Measurements from ENCODE around the gene DIP2B.
"Not testable (repeated sequence)": the region's sequence is repeated elsewhere in the genome, so short reads cannot be mapped to it uniquely, and the experiment has no call there.

The DIP2B gene

DNA sequence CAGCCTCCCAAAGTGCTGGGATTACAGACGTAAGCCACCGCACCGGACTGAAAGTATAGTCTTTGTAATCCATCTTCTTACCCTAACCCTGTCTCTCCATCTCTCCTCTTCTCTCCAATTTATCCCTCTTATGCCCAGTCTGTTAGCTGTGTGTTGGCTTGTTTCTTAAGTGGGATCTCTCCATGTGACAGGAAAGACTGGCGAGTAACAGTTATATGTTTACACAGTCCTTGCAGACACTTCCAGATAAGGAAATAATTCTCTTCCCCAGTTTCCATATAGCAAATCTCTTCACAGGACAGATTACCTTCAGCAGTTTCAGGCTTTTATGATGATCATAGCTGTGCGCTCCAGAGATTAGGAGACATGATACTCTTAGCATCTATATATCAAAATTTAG is 16.0 kb upstream of the DIP2B start:
- H3K27ac ChIP-seq (ENCODE audit: insufficient read depth in 1 of 2, low read depth in 1 of 2, low read length in 2 of 2, poor library complexity in 1 of 2, severe bottlenecking in 2 of 2): no peak overlapping the region
- H3K9me3 ChIP-seq (ENCODE audit: control extremely low read depth in 1 of 5, control insufficient read depth in 4 of 5, insufficient read depth in 2 of 5, low read depth in 1 of 5, low read length in 4 of 5): peaks cover 0 to 15% (median 6%) of the 10 kb centered on the region in 5 experiments
- WGBS (ENCODE audit: insufficient coverage): 60% methylated on average over 1 of the region's 5 CpGs
- H3K36me3 ChIP-seq (ENCODE audit: control insufficient read depth in 4 of 4, insufficient read depth in 4 of 4, low read length in 3 of 4): no peaks in the 10 kb centered on the region
- no peak overlapping the region for H3K4me3 ChIP-seq (ENCODE audit: control insufficient read depth in 1 of 7, extremely low read depth in 1 of 7, insufficient read depth in 4 of 7, low read depth in 2 of 7, low read length in 6 of 7)
- no peaks in the 10 kb centered on the region for H3K4me1 ChIP-seq (ENCODE audit: control extremely low read depth in 1 of 4, control insufficient read depth in 4 of 4, insufficient read depth in 4 of 4, low read length in 3 of 4)
- DNase-seq: no peak
- no peaks in the 10 kb centered on the region for H3K27me3 ChIP-seq (replicated peaks in 2 of 5; ENCODE audit: control insufficient read depth in 4 of 5, insufficient read depth in 5 of 5, low read length in 4 of 5)
- ChIA-PET POLR2A (interaction anchor here (0.6 to 0.7 kb wide), 2 partner anchors 252 to 545 kb away, joined by 3 to 5 read pairs; no protein-coding TSS in a partner anchor), CTCF (no interaction called here)

DNA sequence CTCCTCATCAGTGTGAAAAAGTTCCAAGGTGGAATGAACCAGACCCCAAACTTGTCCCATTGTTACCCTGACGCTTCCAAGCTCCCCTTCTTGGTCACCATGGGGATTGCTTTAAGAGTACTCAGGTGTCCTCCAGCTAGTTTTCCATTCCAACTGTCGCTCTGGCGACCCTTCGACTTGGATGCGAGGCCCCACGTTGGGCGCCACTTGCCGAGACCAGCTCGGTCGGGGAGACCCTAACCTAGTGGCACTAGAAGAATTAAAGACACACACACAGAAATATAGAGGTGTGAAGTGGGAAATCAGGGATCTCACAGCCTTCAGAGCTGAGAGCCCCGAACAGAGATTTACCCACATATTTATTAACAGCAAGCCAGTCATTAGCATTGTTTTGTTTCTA is 6.7 kb upstream of the DIP2B start:
- H3K4me1 ChIP-seq (ENCODE audit: control extremely low read depth in 1 of 4, control insufficient read depth in 4 of 4, insufficient read depth in 4 of 4, low read length in 3 of 4); H3K27me3 ChIP-seq (replicated peaks in 2 of 5; ENCODE audit: control insufficient read depth in 4 of 5, insufficient read depth in 5 of 5, low read length in 4 of 5); H3K36me3 ChIP-seq (ENCODE audit: control insufficient read depth in 4 of 4, insufficient read depth in 4 of 4, low read length in 3 of 4); POLR2A ChIA-PET; H3K4me3 ChIP-seq (ENCODE audit: control insufficient read depth in 1 of 7, extremely low read depth in 1 of 7, insufficient read depth in 4 of 7, low read depth in 2 of 7, low read length in 6 of 7); H3K27ac ChIP-seq (ENCODE audit: insufficient read depth in 1 of 2, low read depth in 1 of 2, low read length in 2 of 2, poor library complexity in 1 of 2, severe bottlenecking in 2 of 2): not testable (repeated sequence)
- H3K9me3 ChIP-seq (ENCODE audit: control extremely low read depth in 1 of 5, control insufficient read depth in 4 of 5, insufficient read depth in 2 of 5, low read depth in 1 of 5, low read length in 4 of 5): peaks cover 1 to 23% (median 13%) of the 10 kb centered on the region in 5 experiments
- DNase-seq: peak in 1 of 3 donors; percentile 24
- CTCF ChIA-PET: interaction anchor here (0.6 to 1.4 kb wide), 2 partner anchors 13 to 26 kb away, joined by 3 read pairs; no protein-coding TSS in a partner anchor
- WGBS (ENCODE audit: insufficient coverage): 100% methylated on average over 1 of the region's 11 CpGs

DNA sequence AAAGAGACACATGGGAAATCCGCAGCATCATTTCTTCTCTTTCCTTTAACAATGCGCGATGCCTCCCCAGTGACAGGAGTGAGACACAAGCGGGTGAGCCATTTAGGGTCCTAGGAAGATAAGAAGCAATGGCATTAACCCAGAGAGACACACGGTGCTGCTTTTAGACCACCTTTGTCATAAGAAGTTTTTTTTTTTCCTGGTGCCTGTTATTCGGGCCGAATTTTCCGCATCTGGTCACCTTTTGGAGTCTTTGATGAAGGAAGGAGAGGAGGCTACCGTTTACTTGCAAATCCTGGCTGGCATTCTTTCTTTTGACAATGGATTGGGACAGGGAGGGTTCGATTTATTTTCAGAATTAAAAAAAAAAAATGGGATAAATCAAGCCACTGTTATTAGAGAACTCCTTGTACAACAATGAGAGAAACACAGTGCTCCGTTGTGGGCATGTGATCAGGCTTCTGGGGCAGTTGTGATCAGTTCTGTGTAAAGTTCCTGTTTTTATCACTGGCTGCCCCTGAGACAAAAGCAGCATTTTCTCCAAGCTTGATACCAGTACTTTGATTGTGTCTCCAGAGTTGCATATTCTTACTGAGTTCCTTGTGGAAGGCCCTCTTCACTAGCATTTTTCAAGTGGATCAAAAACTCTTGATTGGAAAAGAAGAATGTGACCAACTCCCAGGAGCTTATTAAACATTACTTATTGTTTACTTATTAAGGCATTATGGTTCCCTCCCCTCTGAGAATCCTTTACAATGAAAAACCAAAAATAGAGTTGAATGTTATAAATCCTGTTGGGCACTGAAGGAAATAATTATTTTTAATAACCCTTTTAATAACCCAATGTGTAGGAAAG is 1.1 kb downstream of the DIP2B start:
- Histone ChIP-seq H3K9me3 (ENCODE audit: control extremely low read depth in 1 of 5, control insufficient read depth in 4 of 5, insufficient read depth in 2 of 5, low read depth in 1 of 5, low read length in 4 of 5) (peaks cover 0 to under 1% (median 0%) of the 10 kb centered on the region in 5 experiments), H3K36me3 (ENCODE audit: control insufficient read depth in 4 of 4, insufficient read depth in 4 of 4, low read length in 3 of 4) (peaks cover 0 to 5% (median under 1%) of the 10 kb centered on the region in 4 experiments), H3K27me3 (replicated peaks in 2 of 5; ENCODE audit: control insufficient read depth in 4 of 5, insufficient read depth in 5 of 5, low read length in 4 of 5) (no peaks in the 10 kb centered on the region), H3K4me1 (ENCODE audit: control extremely low read depth in 1 of 4, control insufficient read depth in 4 of 4, insufficient read depth in 4 of 4, low read length in 3 of 4) (peaks cover 33 to 52% (median 43%) of the 10 kb centered on the region in 4 experiments), H3K27ac (ENCODE audit: insufficient read depth in 1 of 2, low read depth in 1 of 2, low read length in 2 of 2, poor library complexity in 1 of 2, severe bottlenecking in 2 of 2) (peak overlapping the region; percentile 82 to 93), H3K4me3 (ENCODE audit: control insufficient read depth in 1 of 7, extremely low read depth in 1 of 7, insufficient read depth in 4 of 7, low read depth in 2 of 7, low read length in 6 of 7) (peak overlapping the region; percentile 83 to 97 (median 91))
- POLR2A ChIA-PET: interaction anchor here (0.5 to 1.7 kb wide), 6 partner anchors 10 to 436 kb away, joined by 3 to 7 read pairs (median 4); no protein-coding TSS in a partner anchor
- 0% methylated on average over 5 of the region's 11 CpGs for WGBS (ENCODE audit: insufficient coverage)
- DNase-seq: peak; percentile 34 to 77 (median 69)
- CTCF ChIA-PET: interaction anchor here (0.7 to 13.3 kb wide), 19 partner anchors 12 to 259 kb away, joined by 3 to 141 read pairs (median 7); no protein-coding TSS in a partner anchor

DNA sequence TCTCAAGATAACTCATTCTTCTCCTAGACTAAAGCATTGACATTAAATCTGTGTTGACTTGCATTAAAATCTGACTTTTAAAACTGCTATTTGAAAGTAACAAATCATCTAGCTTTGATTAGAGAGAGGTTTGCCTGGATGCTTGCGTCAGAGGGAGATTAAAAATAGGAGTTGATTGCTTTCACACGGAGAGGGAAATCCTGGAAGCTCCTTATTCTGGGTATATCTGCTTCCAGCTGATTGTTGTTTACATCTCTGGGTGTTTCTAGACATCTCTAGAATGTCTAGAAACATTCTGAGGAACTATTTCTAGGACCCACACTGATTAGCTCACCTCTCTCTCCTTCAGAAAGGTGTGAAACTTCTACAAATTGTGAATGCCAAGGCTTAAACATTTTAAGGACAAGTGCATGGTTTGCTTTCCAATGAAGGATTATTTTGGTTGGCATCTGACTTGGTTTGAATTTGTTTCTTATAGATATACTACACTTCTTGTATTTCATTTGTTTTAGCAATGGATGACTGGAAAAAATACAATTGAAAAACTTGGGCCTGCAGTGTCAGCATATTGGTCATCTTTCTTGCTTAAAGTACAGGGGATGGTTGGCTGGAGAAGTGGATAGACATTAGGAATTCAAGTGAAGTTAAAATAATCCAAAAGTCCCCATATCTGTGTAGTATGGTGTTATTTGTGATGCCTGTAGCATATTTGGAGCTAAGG is 2.1 kb downstream of the DIP2B start:
- Histone ChIP-seq H3K4me1 (ENCODE audit: control extremely low read depth in 1 of 4, control insufficient read depth in 4 of 4, insufficient read depth in 4 of 4, low read length in 3 of 4) (peaks cover 33 to 52% (median 43%) of the 10 kb centered on the region in 4 experiments), H3K36me3 (ENCODE audit: control insufficient read depth in 4 of 4, insufficient read depth in 4 of 4, low read length in 3 of 4) (peaks cover 0 to 5% (median under 1%) of the 10 kb centered on the region in 4 experiments), H3K4me3 (ENCODE audit: control insufficient read depth in 1 of 7, extremely low read depth in 1 of 7, insufficient read depth in 4 of 7, low read depth in 2 of 7, low read length in 6 of 7) (peak overlapping the region in 6 of 7 experiments; percentile 21 to 94 (median 90)), H3K9me3 (ENCODE audit: control extremely low read depth in 1 of 5, control insufficient read depth in 4 of 5, insufficient read depth in 2 of 5, low read depth in 1 of 5, low read length in 4 of 5) (no peaks in the 10 kb centered on the region), H3K27ac (ENCODE audit: insufficient read depth in 1 of 2, low read depth in 1 of 2, low read length in 2 of 2, poor library complexity in 1 of 2, severe bottlenecking in 2 of 2) (peak overlapping the region in 1 of 2 experiments; percentile 93), H3K27me3 (replicated peaks in 2 of 5; ENCODE audit: control insufficient read depth in 4 of 5, insufficient read depth in 5 of 5, low read length in 4 of 5) (no peaks in the 10 kb centered on the region)
- ChIA-PET CTCF (interaction anchor here (0.7 to 13.3 kb wide), 10 partner anchors 11 to 258 kb away, joined by 3 to 141 read pairs (median 4); no protein-coding TSS in a partner anchor), POLR2A (interaction anchor here (0.5 to 0.6 kb wide), 3 partner anchors 96 to 379 kb away, joined by 3 to 4 read pairs (median 4); no protein-coding TSS in a partner anchor)
- DNase-seq: no peak
- 41% methylated on average over 2 of the region's 2 CpGs for WGBS (ENCODE audit: insufficient coverage)

DNA sequence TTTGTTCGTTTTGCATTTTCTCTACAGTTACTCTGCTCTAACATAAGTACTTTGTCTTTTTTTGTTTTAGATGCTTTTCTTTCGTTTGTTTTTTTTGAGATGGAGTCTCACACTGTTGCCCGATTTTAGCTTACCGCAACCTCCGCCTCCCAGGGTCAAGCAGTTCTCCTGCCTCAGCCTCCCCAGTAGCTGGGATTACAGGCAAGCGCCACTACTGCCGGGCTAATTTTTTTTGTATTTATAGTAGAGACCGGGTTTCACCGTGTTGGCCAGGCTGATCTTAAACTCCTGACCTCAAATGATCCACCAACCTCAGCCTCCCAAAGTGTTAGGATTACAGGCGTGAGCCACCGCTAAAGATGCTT is 2.7 kb downstream of the DIP2B start:
- ChIA-PET CTCF (interaction anchor here (0.9 to 13.3 kb wide), 11 partner anchors 10 to 257 kb away, joined by 3 to 141 read pairs (median 4); no protein-coding TSS in a partner anchor), POLR2A (interaction anchor here (0.6 kb wide), 1 partner anchor 380 kb away, joined by 3 read pairs; no protein-coding TSS in a partner anchor)
- Histone ChIP-seq H3K4me1 (ENCODE audit: control extremely low read depth in 1 of 4, control insufficient read depth in 4 of 4, insufficient read depth in 4 of 4, low read length in 3 of 4) (peaks cover 33 to 52% (median 43%) of the 10 kb centered on the region in 4 experiments), H3K4me3 (ENCODE audit: control insufficient read depth in 1 of 7, extremely low read depth in 1 of 7, insufficient read depth in 4 of 7, low read depth in 2 of 7, low read length in 6 of 7) (peak overlapping the region in 1 of 7 experiments; percentile 85), H3K9me3 (ENCODE audit: control extremely low read depth in 1 of 5, control insufficient read depth in 4 of 5, insufficient read depth in 2 of 5, low read depth in 1 of 5, low read length in 4 of 5) (no peaks in the 10 kb centered on the region), H3K27ac (ENCODE audit: insufficient read depth in 1 of 2, low read depth in 1 of 2, low read length in 2 of 2, poor library complexity in 1 of 2, severe bottlenecking in 2 of 2) (peak overlapping the region in 1 of 2 experiments; percentile 7), H3K36me3 (ENCODE audit: control insufficient read depth in 4 of 4, insufficient read depth in 4 of 4, low read length in 3 of 4) (peaks cover 0 to 5% (median under 1%) of the 10 kb centered on the region in 4 experiments), H3K27me3 (replicated peaks in 2 of 5; ENCODE audit: control insufficient read depth in 4 of 5, insufficient read depth in 5 of 5, low read length in 4 of 5) (no peaks in the 10 kb centered on the region)
- 88% methylated on average over 7 of the region's 11 CpGs for WGBS (ENCODE audit: insufficient coverage)
- DNase-seq: no peak

DNA sequence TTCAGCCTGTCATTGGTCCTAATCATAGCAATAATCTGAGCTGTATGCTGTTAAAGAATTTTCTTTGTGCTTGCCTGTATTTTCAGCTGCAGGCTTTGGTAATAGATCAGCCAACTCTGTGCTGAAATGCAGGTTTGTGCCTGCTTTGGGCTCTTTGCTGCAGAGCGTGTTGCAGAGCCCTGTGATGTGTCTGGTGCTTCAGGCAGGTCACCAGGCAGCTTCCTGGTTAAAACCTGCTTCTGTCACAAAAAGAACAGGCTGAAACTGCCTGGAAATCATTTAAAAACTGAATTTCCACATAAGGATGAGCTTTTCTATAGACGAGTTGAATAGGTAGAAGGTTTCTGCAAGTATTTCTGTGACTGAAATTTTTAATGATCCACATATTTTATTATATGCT is 3.1 kb downstream of the DIP2B start:
- 57% methylated on average over 1 of the region's 2 CpGs for WGBS (ENCODE audit: insufficient coverage)
- peak in 1 of 3 donors; percentile 24 for DNase-seq
- Histone ChIP-seq H3K27ac (ENCODE audit: insufficient read depth in 1 of 2, low read depth in 1 of 2, low read length in 2 of 2, poor library complexity in 1 of 2, severe bottlenecking in 2 of 2) (peak overlapping the region in 1 of 2 experiments; percentile 3), H3K4me3 (ENCODE audit: control insufficient read depth in 1 of 7, extremely low read depth in 1 of 7, insufficient read depth in 4 of 7, low read depth in 2 of 7, low read length in 6 of 7) (peak overlapping the region in 1 of 7 experiments; percentile 25), H3K27me3 (replicated peaks in 2 of 5; ENCODE audit: control insufficient read depth in 4 of 5, insufficient read depth in 5 of 5, low read length in 4 of 5) (no peaks in the 10 kb centered on the region), H3K36me3 (ENCODE audit: control insufficient read depth in 4 of 4, insufficient read depth in 4 of 4, low read length in 3 of 4) (peaks cover 0 to 5% (median under 1%) of the 10 kb centered on the region in 4 experiments), H3K4me1 (ENCODE audit: control extremely low read depth in 1 of 4, control insufficient read depth in 4 of 4, insufficient read depth in 4 of 4, low read length in 3 of 4) (peaks cover 35 to 52% (median 44%) of the 10 kb centered on the region in 4 experiments), H3K9me3 (ENCODE audit: control extremely low read depth in 1 of 5, control insufficient read depth in 4 of 5, insufficient read depth in 2 of 5, low read depth in 1 of 5, low read length in 4 of 5) (no peaks in the 10 kb centered on the region)
- ChIA-PET CTCF (interaction anchor here (0.7 to 13.3 kb wide), 14 partner anchors 10 to 178 kb away, joined by 3 to 141 read pairs (median 5); no protein-coding TSS in a partner anchor), POLR2A (interaction anchor here (0.7 to 1.6 kb wide), 2 partner anchors 10 to 252 kb away, joined by 3 to 4 read pairs; no protein-coding TSS in a partner anchor)

Measured in common myeloid progenitor, CD34-positive (primary cell).